K562 (cell line): ENCODE data around the gene CFAP206. TPM values are rescaled to one million over a fixed set of nuclear protein-coding genes. Genes with fewer than 3 reads are reported as not detected.

Source experiments
- ATAC-seq: fragments of 200-7000 bp; cut with Tn5 transposase; 3 replicates; pipeline ENCODE4 v1.9.1; 2020; ENCODE audit warnings: moderate library complexity
- BruUV-seq: library from RNA; stranded (reverse); fragments of 400-500 nt; replicated peaks from 2 replicates; lab custom pipeline; 2021; lab: Mats Ljungman, UMichigan
- CTCF ChIA-PET: fragments of 300-600 bp; formaldehyde crosslinking; extraction: SDS; loops from one replicate; lab custom pipeline; 2021; ENCODE audit warnings: low intra/inter-chr PET ratio; lab: Yijun Ruan, JAX
- POLR2A ChIA-PET: fragments of 300-600, 350-650 bp; sonication (Branson Sonifier 250); formaldehyde crosslinking; extraction: SDS; loops from one replicate; lab custom pipeline; 2021; ENCODE audit warnings: antibody characterized with exemption, inconsistent platforms; lab: Yijun Ruan, JAX
- DNase-seq, 4 experiments: peaks; one replicate each; pipeline versions ENCODE4 v3.0.0 to v3.0.0-alpha.2; 2011 to 2018; ENCODE audit warnings: low spot score in 3 of 4, mixed read lengths in 3 of 4; ENCODE audit errors: extremely low read depth in 1 of 4
- FAIRE-seq: peaks from 2 replicates; lab custom pipeline; 2011; peaks lifted over from hg19 to GRCh38; lab: Jason Lieb, UNC
- H2AFZ ChIP-seq: 2 replicates; pipeline ENCODE4 v1.6.0; 2011; ENCODE audit warnings: low read depth, low read length, control low read depth, inconsistent platforms
- H3K27ac ChIP-seq: fragments of 200-600 bp; 3 replicates; pipeline ENCODE4 v1.8.0; 2011; ENCODE audit warnings: low read depth, mild to moderate bottlenecking, control low read depth, inconsistent platforms, low read length, moderate library complexity, mixed read lengths; ENCODE audit errors: extremely low read depth
- H3K27me3 ChIP-seq, 2 experiments: fragments of 300-600 bp in 1 of 2; 2 replicates in 1 of 2; 3 replicates in 1 of 2; pipeline versions ENCODE4 v1.6.0 to v1.8.0; 2011; ENCODE audit warnings: inconsistent platforms in 2 of 2, low read length in 2 of 2, mild to moderate bottlenecking in 1 of 2, mixed read lengths in 1 of 2, moderate library complexity in 1 of 2; ENCODE audit not compliant: control insufficient read depth in 2 of 2, insufficient read depth in 2 of 2
- H3K36me3 ChIP-seq: fragments of 300-600 bp; 3 replicates; pipeline ENCODE4 v1.8.0; 2011; ENCODE audit warnings: mild to moderate bottlenecking, low read length, inconsistent platforms; ENCODE audit not compliant: control insufficient read depth, insufficient read depth
- H3K4me1 ChIP-seq, 2 experiments: fragments of 200-600 bp in 1 of 2; replicated peaks in 1 of 2; 2 replicates in 1 of 2; 3 replicates in 1 of 2; pipeline versions ENCODE4 v1.5.1 to v1.8.0; 2011; ENCODE audit warnings: inconsistent platforms in 2 of 2, low read length in 2 of 2, mild to moderate bottlenecking in 1 of 2, mixed read lengths in 1 of 2, moderate library complexity in 1 of 2; ENCODE audit not compliant: control insufficient read depth in 2 of 2, insufficient read depth in 2 of 2
- H3K4me2 ChIP-seq: 2 replicates; pipeline ENCODE4 v1.6.1; 2011; ENCODE audit warnings: low read length, control low read depth, inconsistent platforms, mixed read lengths; ENCODE audit not compliant: insufficient read depth
- H3K4me3 ChIP-seq: fragments of 200-600 bp; sonication (generic), shearing (Covaris generic); 2 replicates; pipeline ENCODE4 v1.5.1; 2016; ENCODE audit warnings: control low read depth, inconsistent platforms
- H3K79me2 ChIP-seq: fragments of 200-600 bp; 3 replicates; pipeline ENCODE4 v1.8.0; 2011; ENCODE audit warnings: low read length, inconsistent platforms; ENCODE audit not compliant: control insufficient read depth, insufficient read depth
- H3K9ac ChIP-seq, 2 experiments: 2 replicates each; pipeline versions ENCODE4 v1.6.0 to v1.6.1; 2011; ENCODE audit warnings: low read depth in 2 of 2, low read length in 2 of 2, control low read depth in 1 of 2, inconsistent platforms in 1 of 2, mild to moderate bottlenecking in 1 of 2, mixed read lengths in 1 of 2; ENCODE audit not compliant: insufficient read depth in 1 of 2
- H3K9me1 ChIP-seq: one replicate; pipeline ENCODE4 v1.6.0; 2011; ENCODE audit warnings: inconsistent platforms, mild to moderate bottlenecking, low read length, moderate library complexity; ENCODE audit not compliant: control insufficient read depth, insufficient read depth
- H3K9me3 ChIP-seq: replicated peaks from 2 replicates; pipeline ENCODE4 v1.5.1; 2011; ENCODE audit warnings: low read depth, low read length, inconsistent platforms; ENCODE audit not compliant: control insufficient read depth, insufficient read depth
- H4K20me1 ChIP-seq: replicated peaks from 2 replicates; pipeline ENCODE4 v1.6.1; 2011; ENCODE audit warnings: low read length, inconsistent platforms, mixed read lengths; ENCODE audit not compliant: control insufficient read depth, insufficient read depth
- GMEB1 ChIP-seq: fragments of 250-450 bp; sonication (Bioruptor Pico); IDR thresholded peaks from 2 replicates; pipeline ENCODE4 v1.4.0; 2020; ENCODE audit warnings: mild to moderate bottlenecking
- SREBF2 ChIP-seq: sonication (generic); formaldehyde crosslinking; IDR thresholded peaks from 2 replicates; pipeline ENCODE4 v1.4.0; 2020; ENCODE audit warnings: mild to moderate bottlenecking, missing genetic modification reagents
- SRSF9 ChIP-seq: fragments of 200-400 bp; formaldehyde crosslinking; IDR thresholded peaks from 2 replicates; pipeline ENCODE4 v1.6.1; 2017; ENCODE audit warnings: low read depth, low read length, borderline replicate concordance
- ZNF311 ChIP-seq: fragments of 250-450 bp; sonication (Bioruptor Pico); IDR thresholded peaks from 2 replicates; pipeline ENCODE4 v1.4.0; 2020; ENCODE audit warnings: mild to moderate bottlenecking, moderate library complexity
- ZZZ3 ChIP-seq: fragments of 450-650 bp; IDR thresholded peaks from 2 replicates; pipeline ENCODE4 v1.6.1; 2016; ENCODE audit warnings: antibody characterized with exemption, mild to moderate bottlenecking, moderate library complexity
- WGBS: fragments of 100-300 bp; shearing (Covaris generic); methylation state at CpG from one replicate; pipeline ENCODE4 v1.1.6; 2016; ENCODE audit warnings: low coverage, mixed read lengths; ENCODE audit not compliant: insufficient coverage; ENCODE audit errors: missing lambda C conversion rate; 5-methylcytosine and 5-hydroxymethylcytosine counted together
- in situ Hi-C: fragments of 300-500 bp; cut with MboI; formaldehyde crosslinking; loops from 4 replicates; pipeline ENCODE4 v1.15.0; 2018; ENCODE audit warnings: inconsistent platforms, mixed read lengths
- intact Hi-C: fragments of 100-400 bp; cut with micrococcal nuclease; formaldehyde crosslinking; loops from 2 replicates; pipeline ENCODE4 v1.14.2; 2022
- polyA plus RNA-seq, 8 experiments: library from polyadenylated mRNA; depleted of rRNA in 4 of 8; stranded (reverse) in 5 of 8; unstranded in 3 of 8; fragments of >200 nt; fragmentation: Nextera tagmentation in 2 of 8; fragmentation: Illumina TruSeq in 1 of 8; extraction: Ambion mirVana in 2 of 8; extraction: Trizol in 1 of 8; gene quantifications; 2 replicates each; pipeline versions ENCODE4 v1.2.1 to v1.2.3, GENCODE V29; 2011 to 2014; ENCODE audit warnings: inconsistent platforms in 1 of 8, missing spikeins in 1 of 8
- total RNA-seq, 7 experiments: library from RNA; depleted of rRNA in 6 of 7; stranded (reverse); fragments of >200 nt in 6 of 7; fragmentation: Illumina TruSeq in 2 of 7; extraction: Trizol in 2 of 7; gene quantifications; 2 replicates each; pipeline versions ENCODE4 v1.2.1 to v1.2.3, GENCODE V29; 2011 to 2021; ENCODE audit warnings: low replicate concordance in 1 of 7

CFAP206 gene
- total and polyA plus RNA-seq, 9 of the 15 experiments (the other 6 are each of a cell fraction or from before 2014, with no cell fraction given): 0.06 to 0.33 (median 0.18) TPM; not detected in 2

- FAIRE-seq: no peak
- intact Hi-C loops: no loop called here
- H3K27ac ChIP-seq: no peak overlapping the region
- in situ Hi-C loops: no loop called here
- TF ChIP-seq SRSF9 (no peak), GMEB1 (no peak), SREBF2 (CRISPR knock-in tag) (no peak), ZZZ3 (no peak), ZNF311 (CRISPR knock-in tag) (no peak)
- H2AFZ ChIP-seq: no peak overlapping the region
- no peaks in the 10 kb centered on the region for H3K9me1 ChIP-seq
- H3K4me3 ChIP-seq: no peak overlapping the region
- POLR2A ChIA-PET: no interaction called here
- no peaks in the 10 kb centered on the region for H3K27me3 ChIP-seq
- H4K20me1 ChIP-seq: no peaks in the 10 kb centered on the region
- CTCF ChIA-PET: no interaction called here
- H3K9me3 ChIP-seq: no peaks in the 10 kb centered on the region
- no peak for ATAC-seq
- BruUV-seq: no TSS peak
- H3K36me3 ChIP-seq: no peaks in the 10 kb centered on the region
- no peak overlapping the region for H3K9ac ChIP-seq
- no peak overlapping the region for H3K4me2 ChIP-seq
- no peaks in the 10 kb centered on the region for H3K79me2 ChIP-seq
- no peaks in the 10 kb centered on the region for H3K4me1 ChIP-seq
- DNase-seq: no peak
- WGBS: 7% methylated on average over 2 of the region's 2 CpGs
Measured at GRCh38 chr6:87421576-87421975, 13.8 kb downstream of the CFAP206 start.
